ENCODE measurements around the gene RERE. TPM values are rescaled to one million over a fixed set of nuclear protein-coding genes. Genes with fewer than 3 reads are reported as not detected.
A peak's percentile ranks its signal among the peaks of the same experiment; 100 is the strongest.

Gene RERE
- total RNA-seq, 4 donors from 2014 or later = 51.2 to 1,226 (median 253) TPM

DNA sequence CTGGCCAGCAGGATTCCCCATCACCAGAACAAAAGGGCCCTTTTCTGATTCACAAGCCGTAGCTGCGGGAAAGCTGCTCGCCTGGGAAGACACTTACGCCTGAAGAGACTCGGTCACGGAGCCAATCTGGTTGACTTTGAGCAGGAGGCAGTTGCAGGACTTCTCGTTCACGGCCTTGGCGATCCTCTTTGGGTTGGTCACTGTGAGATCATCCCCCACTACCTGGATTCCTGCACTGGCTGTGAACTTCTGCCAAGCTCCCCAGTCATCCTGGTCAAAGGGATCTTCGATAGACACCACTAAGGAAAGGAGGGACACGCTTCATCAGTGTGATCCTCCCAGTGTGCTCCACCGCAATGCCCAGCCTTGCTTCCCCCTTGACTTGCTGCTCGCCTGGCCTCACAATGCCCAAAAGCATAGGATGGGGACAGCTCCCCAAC, 46.4 kb upstream of the RERE start:
- H3K4me1 ChIP-seq = no peaks in the 10 kb centered on the region
- no peaks in the 10 kb centered on the region for H3K9me3 ChIP-seq
- H3K27ac ChIP-seq = no peak overlapping the region
- DNase-seq = no peak
- no peaks in the 10 kb centered on the region for H3K27me3 ChIP-seq
- no peak overlapping the region for H3K4me3 ChIP-seq
- intact Hi-C loops (cut with DNase I; ENCODE audit: low total_unique reads) = no loop called here
- H3K36me3 ChIP-seq = no peaks in the 10 kb centered on the region
- no peak for TF ChIP-seq CTCF (IDR thresholded peaks at IDR 0.05)
- no peak for TF ChIP-seq POLR2A (IDR thresholded peaks at IDR 0.05)

DNA sequence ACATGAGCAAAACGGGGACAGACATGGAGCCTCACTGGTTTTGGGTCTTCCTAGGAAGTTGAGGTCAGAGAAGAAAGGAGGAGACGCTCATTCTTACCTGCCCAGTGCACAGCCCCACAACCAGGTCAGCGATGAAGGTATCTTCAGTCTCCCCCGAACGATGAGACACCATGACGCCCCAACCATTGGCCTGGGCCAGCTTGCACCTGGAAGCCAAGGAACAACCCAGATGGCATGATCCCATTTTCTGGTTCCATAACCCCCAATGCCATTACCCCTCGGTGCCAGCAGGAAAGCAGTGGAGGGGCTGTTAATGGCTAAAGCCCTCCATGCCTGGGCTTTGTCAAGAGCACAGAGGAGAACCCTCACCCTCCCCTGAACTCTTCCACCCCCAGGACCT, 45.7 kb upstream of the RERE start:
- intact Hi-C loops (cut with DNase I; ENCODE audit: low total_unique reads) = no loop called here
- Histone ChIP-seq H3K27me3 (no peaks in the 10 kb centered on the region), H3K9me3 (no peaks in the 10 kb centered on the region), H3K4me3 (no peak overlapping the region), H3K4me1 (no peaks in the 10 kb centered on the region), H3K27ac (no peak overlapping the region), H3K36me3 (no peaks in the 10 kb centered on the region)
- TF ChIP-seq CTCF (IDR thresholded peaks at IDR 0.05) (no peak), POLR2A (IDR thresholded peaks at IDR 0.05) (no peak)
- DNase-seq = no peak

DNA sequence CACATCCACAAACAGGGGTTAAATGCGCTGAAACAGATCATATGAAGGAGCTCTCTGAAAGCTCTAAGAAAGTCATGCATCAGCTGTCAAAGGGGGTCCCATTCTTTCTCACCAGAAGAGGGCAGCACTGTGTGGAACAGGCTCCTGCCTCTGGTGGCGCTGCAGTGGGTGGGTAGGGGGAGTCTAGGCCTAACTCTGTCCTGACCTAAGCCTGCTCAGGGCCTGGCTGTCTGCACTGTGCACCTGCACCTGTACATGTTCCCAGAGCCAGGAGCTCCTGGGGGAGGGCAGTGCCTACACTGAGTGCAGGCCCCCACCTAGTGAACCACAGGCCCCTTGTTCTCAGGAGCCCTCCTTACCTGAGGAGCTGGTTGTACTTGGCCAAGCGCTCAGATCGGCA, 45.1 kb upstream of the RERE start:
- H3K4me3 ChIP-seq = no peak overlapping the region
- no peak overlapping the region for H3K27ac ChIP-seq
- intact Hi-C loops (cut with DNase I; ENCODE audit: low total_unique reads) = no loop called here

DNA sequence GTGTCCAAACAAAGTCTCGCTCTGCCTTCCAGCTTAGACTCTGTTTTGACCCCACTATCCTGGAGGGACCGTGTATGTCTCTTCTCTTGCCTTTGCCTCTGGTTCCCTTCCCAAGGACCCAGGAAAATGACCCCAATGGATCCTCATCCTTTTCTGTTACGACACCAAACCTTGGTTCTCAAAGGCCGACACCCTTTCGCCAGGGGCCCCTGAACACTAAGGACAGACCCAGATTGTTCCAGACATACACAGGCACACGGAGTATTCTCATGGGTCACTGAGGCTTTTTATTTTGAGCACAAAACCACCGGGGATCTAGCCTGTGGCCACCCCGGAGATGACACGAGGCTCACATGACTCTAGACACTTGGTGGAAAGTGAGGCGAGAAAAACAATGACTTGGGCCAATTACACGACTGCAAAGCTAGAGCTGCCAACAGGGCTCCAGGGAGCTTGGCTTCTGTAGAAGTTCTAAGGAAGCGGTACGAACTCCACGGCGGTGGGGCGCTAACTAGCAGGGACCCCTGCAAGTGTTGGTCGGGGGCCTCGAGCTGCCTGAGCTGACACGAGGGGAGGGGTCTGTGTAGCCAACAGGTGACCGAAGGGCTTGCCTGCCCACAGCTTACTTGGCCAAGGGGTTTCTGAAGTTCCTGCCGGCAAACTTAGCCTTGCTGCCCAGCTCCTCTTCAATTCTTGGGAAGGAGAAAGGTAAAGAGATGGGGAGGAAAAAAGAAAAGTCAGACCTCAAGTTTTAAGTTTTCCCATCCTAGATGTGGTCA, 43.5 kb upstream of the RERE start:
- no peak for DNase-seq
- no peaks in the 10 kb centered on the region for H3K4me1 ChIP-seq
- H3K27ac ChIP-seq = no peak overlapping the region
- H3K9me3 ChIP-seq = no peaks in the 10 kb centered on the region
- no peaks in the 10 kb centered on the region for H3K27me3 ChIP-seq
- TF ChIP-seq CTCF (IDR thresholded peaks at IDR 0.05) (no peak), POLR2A (IDR thresholded peaks at IDR 0.05) (no peak)
- H3K36me3 ChIP-seq = no peaks in the 10 kb centered on the region
- H3K4me3 ChIP-seq = no peak overlapping the region
- intact Hi-C loops (cut with DNase I; ENCODE audit: low total_unique reads) = no loop called here

More for the DNA sequence above, 45.1 kb upstream of the RERE start:
- H3K27me3 ChIP-seq = no peaks in the 10 kb centered on the region
- no peak for DNase-seq
- H3K9me3 ChIP-seq = no peaks in the 10 kb centered on the region
- no peaks in the 10 kb centered on the region for H3K4me1 ChIP-seq
- TF ChIP-seq POLR2A (IDR thresholded peaks at IDR 0.05) (no peak), CTCF (IDR thresholded peaks at IDR 0.05) (peak in 2 of 4 experiments; percentile 19 to 27)
- no peaks in the 10 kb centered on the region for H3K36me3 ChIP-seq

- TF ChIP-seq POLR2A (IDR thresholded peaks at IDR 0.05) = no peak
- peak; percentile 51 to 70 (median 66) for TF ChIP-seq CTCF (IDR thresholded peaks at IDR 0.05)
- Histone ChIP-seq H3K27ac (peak overlapping the region in 1 of 2 donors; percentile 24), H3K9me3 (no peaks in the 10 kb centered on the region), H3K27me3 (no peaks in the 10 kb centered on the region), H3K36me3 (no peaks in the 10 kb centered on the region), H3K4me3 (no peak overlapping the region), H3K4me1 (no peaks in the 10 kb centered on the region)
- intact Hi-C loops (cut with DNase I; ENCODE audit: low total_unique reads) = no loop called here
- peak in 1 of 2 donors; percentile 59 for DNase-seq
Measured at GRCh38 chr1:8858888-8859706, 41.7 kb upstream of the RERE start.

Data from uterus (tissue), 4 donors.